ENCODE measurements around the gene GRIP1. TPM values are rescaled to one million over a fixed set of nuclear protein-coding genes. Genes with fewer than 3 reads are reported as not detected.

Gene GRIP1
- total and polyA plus RNA-seq, 2 donors (not counting 3 experiments of a cell fraction or from before 2014, with no cell fraction given), result 0.04 to 0.69 TPM

GRCh38 chr12:66426696-66427095 is 252.2 kb downstream of the GRIP1 start:
- no peaks in the 10 kb centered on the region for H4K20me1 ChIP-seq (replicated peaks; ENCODE audit: control insufficient read depth, extremely low read depth, insufficient read depth, low read length)
- no peak overlapping the region for H3K27ac ChIP-seq (ENCODE audit: insufficient read depth, low read depth, low read length)
- no TSS peak for BruUV-seq (replicated peaks)
- no peaks in the 10 kb centered on the region for H3K36me3 ChIP-seq (ENCODE audit: control insufficient read depth in 2 of 2, extremely low read depth in 1 of 2, insufficient read depth in 2 of 2, low read length in 2 of 2)
- peaks cover 12% of the 10 kb centered on the region in 2 experiments for H3K27me3 ChIP-seq (ENCODE audit: control insufficient read depth in 2 of 2, insufficient read depth in 2 of 2, low read length in 2 of 2)
- H3K4me2 ChIP-seq (ENCODE audit: insufficient read depth, low read length), result no peak overlapping the region
- no peak overlapping the region for H2AFZ ChIP-seq (ENCODE audit: low read depth, low read length)
- H3K9ac ChIP-seq (replicated peaks; ENCODE audit: extremely low read depth, insufficient read depth, low read length), result no peak overlapping the region
- ChIA-PET CTCF (no interaction called here), POLR2A (no interaction called here)
- H3K4me3 ChIP-seq (replicated peaks in 1 of 3; ENCODE audit: insufficient read depth in 1 of 3, low read depth in 1 of 3, low read length in 3 of 3), result no peak overlapping the region
- no peaks in the 10 kb centered on the region for H3K4me1 ChIP-seq (ENCODE audit: control insufficient read depth, extremely low read depth, insufficient read depth, low read length)
- no peaks in the 10 kb centered on the region for H3K9me1 ChIP-seq (replicated peaks; ENCODE audit: control insufficient read depth, extremely low read depth, insufficient read depth, low read length)
- FAIRE-seq, result no peak
- H3K9me3 ChIP-seq (replicated peaks; ENCODE audit: control insufficient read depth, insufficient read depth, low read length), result no peaks in the 10 kb centered on the region
- dilution Hi-C loops (cut with MboI; ENCODE audit: extremely low pct_ligation_motif_present, low sequenced_read_pairs), result no loop called here
- H3K79me2 ChIP-seq (ENCODE audit: control insufficient read depth, insufficient read depth, low read length), result no peaks in the 10 kb centered on the region
- no peak for DNase-seq (ENCODE audit: low read depth, low spot score)
- intact Hi-C loops (cut with micrococcal nuclease), result loop anchor here (5.0 kb wide), 1 partner anchor 266 kb away; no protein-coding TSS in a partner anchor
- TF ChIP-seq EZH2 (IDR thresholded peaks at IDR 0.05; ENCODE audit: borderline replicate concordance, low read depth, low read length, severe bottlenecking) (no peak), POLR2AphosphoS5 (IDR thresholded peaks at IDR 0.05; ENCODE audit: insufficient read depth, low read depth, low read length) (no peak), MYC (IDR thresholded peaks at IDR 0.05; ENCODE audit: low read depth, low read length) (no peak), FOS (IDR thresholded peaks at IDR 0.05; ENCODE audit: borderline replicate concordance, insufficient read depth, low read length) (no peak), CTCF (IDR thresholded peaks at IDR 0.05; ENCODE audit: extremely low read depth in 1 of 2, insufficient read depth in 1 of 2, low read depth in 1 of 2, low read length in 2 of 2) (no peak)

- no peaks in the 10 kb centered on the region for H4K20me1 ChIP-seq (replicated peaks; ENCODE audit: control insufficient read depth, extremely low read depth, insufficient read depth, low read length)
- ChIA-PET POLR2A (no interaction called here), CTCF (interaction anchor here (0.7 to 1.7 kb wide), 4 partner anchors 14 to 287 kb away, joined by 3 to 9 read pairs (median 4); no protein-coding TSS in a partner anchor)
- no peak overlapping the region for H3K9ac ChIP-seq (replicated peaks; ENCODE audit: extremely low read depth, insufficient read depth, low read length)
- no peak overlapping the region for H3K4me3 ChIP-seq (replicated peaks in 1 of 3; ENCODE audit: insufficient read depth in 1 of 3, low read depth in 1 of 3, low read length in 3 of 3)
- no peak overlapping the region for H3K4me2 ChIP-seq (ENCODE audit: insufficient read depth, low read length)
- no peak for TF ChIP-seq JUN (IDR thresholded peaks at IDR 0.05; ENCODE audit: borderline replicate concordance, insufficient read depth, insufficient read length, low read depth)
- H3K9me3 ChIP-seq (replicated peaks; ENCODE audit: control insufficient read depth, insufficient read depth, low read length), result no peaks in the 10 kb centered on the region
- no TSS peak for BruUV-seq (replicated peaks)
- H3K4me1 ChIP-seq (ENCODE audit: control insufficient read depth, extremely low read depth, insufficient read depth, low read length), result no peaks in the 10 kb centered on the region
- peaks cover 10 to 12% of the 10 kb centered on the region in 2 experiments for H3K27me3 ChIP-seq (ENCODE audit: control insufficient read depth in 2 of 2, insufficient read depth in 2 of 2, low read length in 2 of 2)
- DNase-seq (ENCODE audit: low read depth, low spot score), result no peak
- dilution Hi-C loops (cut with MboI; ENCODE audit: extremely low pct_ligation_motif_present, low sequenced_read_pairs) (no loop called here), intact Hi-C loops (cut with micrococcal nuclease) (no loop called here)
- no peak overlapping the region for H3K27ac ChIP-seq (ENCODE audit: insufficient read depth, low read depth, low read length)
- H3K79me2 ChIP-seq (ENCODE audit: control insufficient read depth, insufficient read depth, low read length), result no peaks in the 10 kb centered on the region
- FAIRE-seq, result no peak
- no peak overlapping the region for H2AFZ ChIP-seq (ENCODE audit: low read depth, low read length)
- no peaks in the 10 kb centered on the region for H3K9me1 ChIP-seq (replicated peaks; ENCODE audit: control insufficient read depth, extremely low read depth, insufficient read depth, low read length)
- H3K36me3 ChIP-seq (ENCODE audit: control insufficient read depth in 2 of 2, extremely low read depth in 1 of 2, insufficient read depth in 2 of 2, low read length in 2 of 2), result no peaks in the 10 kb centered on the region
These were observed 255.6 kb downstream of the GRIP1 start for GRCh38 chr12:66423266-66423665.

Data from endothelial cell of umbilical vein (primary cell).